OCI-LY7 (cell line): Measurements from ENCODE around the gene SNX19. TPM values are rescaled to one million over a fixed set of nuclear protein-coding genes. Genes with fewer than 3 reads are reported as not detected.

Source experiments
- BruUV-seq: library from RNA; stranded (reverse); fragments of 400-500 nt; replicated peaks from 2 replicates; lab custom pipeline; 2021; lab: Mats Ljungman, UMichigan
- CTCF ChIA-PET: fragments of 300-600 bp; sonication (Branson Sonifier 250); formaldehyde crosslinking; loops from one replicate; lab custom pipeline; 2022; ENCODE audit warnings: antibody characterized with exemption; ENCODE audit not compliant: unreplicated experiment; lab: Charles Lee
- POLR2A ChIA-PET: fragments of 300-600 bp; sonication (Branson Sonifier 250); formaldehyde crosslinking; loops from one replicate; lab custom pipeline; 2022; ENCODE audit warnings: antibody characterized with exemption; lab: Charles Lee
- DNase-seq: peaks from one replicate; pipeline ENCODE4 v3.0.0-alpha.2; 2015; ENCODE audit warnings: low spot score
- H2AFZ ChIP-seq: fragments of 200-600 bp; sonication (generic), shearing (Covaris generic); 2 replicates; pipeline ENCODE4 v1.6.1; 2014; ENCODE audit warnings: mild to moderate bottlenecking, antibody characterized with exemption, low read length, moderate library complexity
- H3K27ac ChIP-seq: fragments of 200-600 bp; sonication (generic); 2 replicates; pipeline ENCODE4 v1.5.1; 2014; ENCODE audit warnings: mixed run types, low read depth, mild to moderate bottlenecking, moderate library complexity, low read length, inconsistent platforms; ENCODE audit not compliant: poor library complexity, severe bottlenecking
- H3K36me3 ChIP-seq: fragments of 200-600 bp; sonication (generic); 2 replicates; pipeline ENCODE4 v1.6.1; 2014; ENCODE audit warnings: mild to moderate bottlenecking, antibody characterized with exemption, low read length, moderate library complexity, mixed read lengths; ENCODE audit not compliant: insufficient read depth
- H3K4me1 ChIP-seq: fragments of 200-600 bp; sonication (generic); 2 replicates; pipeline ENCODE4 v1.5.1; 2014; ENCODE audit warnings: mild to moderate bottlenecking, low read length; ENCODE audit not compliant: insufficient read depth, poor library complexity, severe bottlenecking
- H3K4me2 ChIP-seq: fragments of 200-600 bp; sonication (generic); 2 replicates; pipeline ENCODE4 v1.6.1; 2014; ENCODE audit warnings: mild to moderate bottlenecking, low read length
- H3K4me3 ChIP-seq: fragments of 200-600 bp; sonication (generic); 2 replicates; pipeline ENCODE4 v1.5.1; 2014; ENCODE audit warnings: mild to moderate bottlenecking, low read depth, low read length; ENCODE audit not compliant: poor library complexity, severe bottlenecking
- H3K79me2 ChIP-seq: fragments of 200-600 bp; sonication (generic); 2 replicates; pipeline ENCODE4 v1.6.1; 2016; ENCODE audit warnings: low read depth, mild to moderate bottlenecking, low read length, moderate library complexity, mixed read lengths; ENCODE audit not compliant: insufficient read depth
- H3K9me2 ChIP-seq: fragments of 200-600 bp; sonication (generic); 2 replicates; pipeline ENCODE4 v1.6.1; 2016; ENCODE audit warnings: mild to moderate bottlenecking, low read length, mixed read lengths; ENCODE audit not compliant: insufficient read depth
- H3K9me3 ChIP-seq: fragments of 200-600 bp; sonication (generic); 2 replicates; pipeline ENCODE4 v1.6.1; 2014; ENCODE audit warnings: mild to moderate bottlenecking, mixed run types, low read length, mixed read lengths
- H4K20me1 ChIP-seq: fragments of 200-600 bp; sonication (generic); 2 replicates; pipeline ENCODE4 v1.6.1; 2014; ENCODE audit warnings: mild to moderate bottlenecking, antibody characterized with exemption, low read length, moderate library complexity, mixed read lengths; ENCODE audit not compliant: insufficient read depth
- CTCF ChIP-seq: fragments of 200-600 bp; sonication (generic); conservative IDR thresholded peaks from 2 replicates; pipeline ENCODE4 v1.5.1; 2014; ENCODE audit warnings: mild to moderate bottlenecking, antibody characterized with exemption, low read length, moderate library complexity, mixed read lengths
- EZH2phosphoT487 ChIP-seq: fragments of 200-600 bp; sonication (generic); IDR thresholded peaks from 2 replicates; pipeline ENCODE4 v1.6.1; 2018; ENCODE audit warnings: low read depth, borderline replicate concordance, mild to moderate bottlenecking, mixed run types, antibody characterized with exemption, low read length, moderate library complexity, mixed read lengths
- intact Hi-C: fragments of 100-400 bp; cut with micrococcal nuclease; formaldehyde crosslinking; loops from one replicate; pipeline ENCODE4 v1.10.0; 2022; ENCODE audit not compliant: unreplicated experiment
- total RNA-seq, 2 experiments: library from RNA; depleted of rRNA in 1 of 2; stranded (reverse); fragments of >200 nt in 1 of 2; shearing (Covaris generic) in 1 of 2; gene quantifications; 2 replicates each; pipeline ENCODE4 v1.2.3, GENCODE V29; 2014 to 2022

SNX19 gene
- total RNA-seq, 2 experiments from 2014 or later: 35.0 to 35.8 TPM

DNA sequence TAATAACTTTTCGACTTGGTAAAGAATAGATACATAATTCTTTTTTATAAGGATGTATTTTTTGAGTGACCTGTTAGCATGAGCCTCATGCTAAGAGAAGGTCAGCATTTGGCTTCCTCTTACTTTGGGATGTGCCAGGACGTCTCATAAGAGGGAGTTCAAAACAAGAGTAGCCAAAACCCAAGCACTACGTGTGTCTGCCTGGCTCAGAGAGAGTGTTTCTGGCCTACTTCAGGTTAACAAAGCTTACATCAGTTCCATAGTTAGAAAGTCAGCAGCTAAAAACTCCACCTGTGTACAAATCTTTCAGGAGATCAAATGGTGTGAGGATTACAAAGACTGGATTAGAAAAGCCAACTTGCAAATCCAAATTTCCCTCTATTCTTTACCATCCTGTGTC lies 13.9 kb downstream of the SNX19 start:
- intact Hi-C loops: no loop called here
- Histone ChIP-seq H3K4me3 (no peak overlapping the region), H3K79me2 (no peaks in the 10 kb centered on the region), H3K9me3 (no peaks in the 10 kb centered on the region), H3K27ac (no peak overlapping the region), H3K36me3 (peaks cover 94% of the 10 kb centered on the region), H2AFZ (no peak overlapping the region), H3K4me1 (no peaks in the 10 kb centered on the region), H4K20me1 (no peaks in the 10 kb centered on the region), H3K4me2 (no peak overlapping the region), H3K9me2 (no peaks in the 10 kb centered on the region)
- TF ChIP-seq CTCF (no peak), EZH2phosphoT487 (no peak)
- ChIA-PET POLR2A (no interaction called here), CTCF (no interaction called here)
- DNase-seq: no peak
- BruUV-seq: no TSS peak

GRCh38 chr11:130899106-130899505 lies 17.2 kb downstream of the SNX19 start:
- H3K4me2 ChIP-seq: no peak overlapping the region
- peaks cover 90% of the 10 kb centered on the region for H3K36me3 ChIP-seq
- DNase-seq: no peak
- no peak overlapping the region for H2AFZ ChIP-seq
- H3K9me2 ChIP-seq: no peaks in the 10 kb centered on the region
- POLR2A ChIA-PET: interaction anchor here (1.7 kb wide), 1 partner anchor 11 kb away, joined by 5 read pairs; no protein-coding TSS in a partner anchor
- H3K27ac ChIP-seq: no peak overlapping the region
- CTCF ChIA-PET: interaction anchor here (0.6 kb wide), 1 partner anchor 572 kb away, joined by 3 read pairs; no protein-coding TSS in a partner anchor
- no peaks in the 10 kb centered on the region for H4K20me1 ChIP-seq
- BruUV-seq: no TSS peak
- H3K4me1 ChIP-seq: no peaks in the 10 kb centered on the region
- intact Hi-C loops: no loop called here
- no peaks in the 10 kb centered on the region for H3K9me3 ChIP-seq
- H3K4me3 ChIP-seq: no peak overlapping the region
- H3K79me2 ChIP-seq: no peaks in the 10 kb centered on the region
- TF ChIP-seq EZH2phosphoT487 (no peak), CTCF (no peak)

GRCh38 chr11:130897262-130898182 lies 18.8 kb downstream of the SNX19 start:
- Histone ChIP-seq H3K4me2 (no peak overlapping the region), H3K27ac (no peak overlapping the region), H3K9me2 (no peaks in the 10 kb centered on the region), H3K36me3 (peaks cover 92% of the 10 kb centered on the region), H4K20me1 (no peaks in the 10 kb centered on the region), H3K4me3 (no peak overlapping the region), H3K4me1 (no peaks in the 10 kb centered on the region), H3K9me3 (no peaks in the 10 kb centered on the region), H3K79me2 (no peaks in the 10 kb centered on the region), H2AFZ (no peak overlapping the region)
- no peak for TF ChIP-seq EZH2phosphoT487
- no peak for TF ChIP-seq CTCF
- DNase-seq: no peak
- POLR2A ChIA-PET: no interaction called here
- CTCF ChIA-PET: no interaction called here
- no TSS peak for BruUV-seq
- intact Hi-C loops: no loop called here
